H1 (cell line): ENCODE measurements around the gene DNAJC21. TPM values are rescaled to one million over a fixed set of nuclear protein-coding genes. Genes with fewer than 3 reads are reported as not detected.

Experiments
- CTCF ChIA-PET: fragments of 300-600 bp; sonication (Branson Sonifier 250); formaldehyde crosslinking; loops from one replicate; lab custom pipeline; 2021; ENCODE audit not compliant: partially characterized antibody; lab: Charles Lee
- POLR2A ChIA-PET: fragments of 300-600 bp; sonication (Branson Sonifier 250); formaldehyde crosslinking; loops from one replicate; lab custom pipeline; 2021; ENCODE audit warnings: inconsistent platforms; ENCODE audit not compliant: partially characterized antibody; lab: Charles Lee
- DNase-seq, 2 experiments: peaks; one replicate each; pipeline versions ENCODE4 v3.0.0 to v3.0.0-alpha.2; 2010 to 2022; ENCODE audit warnings: low spot score in 2 of 2, low read depth in 1 of 2, mixed read lengths in 1 of 2
- FAIRE-seq: peaks from 2 replicates; lab custom pipeline; 2011; peaks lifted over from hg19 to GRCh38; lab: Jason Lieb, UNC
- H2AFZ ChIP-seq: 2 replicates; pipeline ENCODE4 v1.8.1; 2012; ENCODE audit warnings: low read length, inconsistent platforms
- H2AK5ac ChIP-seq: 2 replicates; pipeline ENCODE4 v1.6.1; 2013; ENCODE audit warnings: low read depth, low read length
- H2BK120ac ChIP-seq: replicated peaks from 2 replicates; pipeline ENCODE3; 2013; ENCODE audit warnings: low read depth, low read length, inconsistent platforms
- H2BK12ac ChIP-seq: 2 replicates; pipeline ENCODE4 v1.6.1; 2013; ENCODE audit warnings: low read depth, low read length
- H2BK15ac ChIP-seq: 2 replicates; pipeline ENCODE4 v1.6.1; 2013; ENCODE audit warnings: low read length
- H2BK20ac ChIP-seq: 2 replicates; pipeline ENCODE4 v1.6.1; 2013; ENCODE audit warnings: low read length
- H2BK5ac ChIP-seq: 2 replicates; pipeline ENCODE4 v1.6.1; 2013; ENCODE audit warnings: low read depth, low read length
- H3K14ac ChIP-seq: 2 replicates; pipeline ENCODE4 v1.6.1; 2013; ENCODE audit warnings: inconsistent platforms; ENCODE audit not compliant: insufficient read length
- H3K18ac ChIP-seq: 2 replicates; pipeline ENCODE4 v1.6.1; 2013; ENCODE audit warnings: low read length; ENCODE audit errors: extremely low read depth
- H3K23ac ChIP-seq: 2 replicates; pipeline ENCODE4 v1.6.1; 2013; ENCODE audit warnings: inconsistent platforms; ENCODE audit not compliant: insufficient read length
- H3K23me2 ChIP-seq: 2 replicates; pipeline ENCODE4 v1.6.1; 2013; ENCODE audit warnings: low read depth, low read length
- H3K27ac ChIP-seq: 2 replicates; pipeline ENCODE4 v1.6.1; 2011; ENCODE audit warnings: low read depth, low read length, inconsistent platforms
- H3K27me3 ChIP-seq, 4 experiments: replicated peaks in 1 of 4; 1 replicate in 1 of 4; 2 replicates in 3 of 4; pipeline versions ENCODE4 v1.6.1 to v1.8.1; 2011 to 2013; ENCODE audit warnings: low read length in 3 of 4, mild to moderate bottlenecking in 3 of 4, inconsistent platforms in 2 of 4, mixed read lengths in 2 of 4, moderate library complexity in 1 of 4; ENCODE audit not compliant: control insufficient read depth in 3 of 4, insufficient read depth in 3 of 4; ENCODE audit errors: extremely low read depth in 1 of 4
- H3K36me3 ChIP-seq, 4 experiments: 2 replicates each; pipeline versions ENCODE4 v1.6.1 to v1.8.1; 2011 to 2013; ENCODE audit warnings: mild to moderate bottlenecking in 4 of 4, low read length in 3 of 4, moderate library complexity in 2 of 4, control low read depth in 1 of 4, inconsistent platforms in 1 of 4; ENCODE audit not compliant: insufficient read depth in 4 of 4, control insufficient read depth in 2 of 4
- H3K4ac ChIP-seq: replicated peaks from 2 replicates; pipeline ENCODE3; 2013; ENCODE audit warnings: low read length, low read depth, mixed read lengths, inconsistent platforms; ENCODE audit not compliant: insufficient read length
- H3K4me1 ChIP-seq, 4 experiments: replicated peaks in 1 of 4; 1 replicate in 1 of 4; 2 replicates in 3 of 4; pipeline versions ENCODE4 v1.6.1 to v1.8.1; 2011 to 2013; ENCODE audit warnings: low read length in 3 of 4, inconsistent platforms in 2 of 4, mixed read lengths in 1 of 4; ENCODE audit not compliant: insufficient read depth in 4 of 4, control insufficient read depth in 3 of 4
- H3K4me2 ChIP-seq, 2 experiments: 2 replicates each; pipeline versions ENCODE4 v1.6.1 to v1.8.1; 2011 to 2013; ENCODE audit warnings: low read depth in 2 of 2, low read length in 2 of 2, control low read depth in 1 of 2, inconsistent platforms in 1 of 2, mild to moderate bottlenecking in 1 of 2; ENCODE audit not compliant: insufficient read depth in 1 of 2
- H3K4me3 ChIP-seq, 4 experiments: fragments of 200-600, 300-600 bp in 1 of 4; sonication (generic), shearing (Covaris generic), sonication (Bioruptor Twin) in 1 of 4; 2 replicates each; pipeline versions ENCODE4 v1.5.1 to v1.8.1; 2011 to 2016; ENCODE audit warnings: low read length in 4 of 4, low read depth in 3 of 4, control low read depth in 2 of 4, inconsistent platforms in 2 of 4, mild to moderate bottlenecking in 2 of 4, mixed read lengths in 1 of 4, moderate library complexity in 1 of 4; ENCODE audit not compliant: insufficient read depth in 2 of 4; ENCODE audit errors: extremely low read depth in 1 of 4
- H3K56ac ChIP-seq: replicated peaks from 2 replicates; pipeline ENCODE3; 2013; ENCODE audit warnings: low read depth, mild to moderate bottlenecking, mixed read lengths, low read length, inconsistent platforms; ENCODE audit not compliant: insufficient read length
- H3K79me1 ChIP-seq: 2 replicates; pipeline ENCODE4 v1.6.1; 2013; ENCODE audit warnings: low read depth, low read length, control low read depth
- H3K79me2 ChIP-seq, 2 experiments: 2 replicates each; pipeline versions ENCODE4 v1.6.1 to v1.8.1; 2012 to 2013; ENCODE audit warnings: low read length in 2 of 2, mild to moderate bottlenecking in 2 of 2, inconsistent platforms in 1 of 2; ENCODE audit not compliant: insufficient read depth in 2 of 2, control insufficient read depth in 1 of 2
- H3K9ac ChIP-seq, 4 experiments: replicated peaks in 1 of 4; 1 replicate in 1 of 4; 2 replicates in 3 of 4; pipeline versions ENCODE4 v1.6.1 to v1.8.1; 2011 to 2013; ENCODE audit warnings: low read depth in 3 of 4, low read length in 3 of 4, control low read depth in 2 of 4, mild to moderate bottlenecking in 2 of 4, moderate library complexity in 2 of 4, inconsistent platforms in 1 of 4; ENCODE audit errors: extremely low read depth in 1 of 4
- H3K9me3 ChIP-seq, 2 experiments: 2 replicates each; pipeline versions ENCODE4 v1.6.1 to v1.8.1; 2012 to 2013; ENCODE audit warnings: mild to moderate bottlenecking in 2 of 2, moderate library complexity in 2 of 2, control low read depth in 1 of 2, inconsistent platforms in 1 of 2, low read depth in 1 of 2, low read length in 1 of 2, mixed read lengths in 1 of 2; ENCODE audit not compliant: insufficient read depth in 2 of 2
- H4K20me1 ChIP-seq, 2 experiments: replicated peaks in 1 of 2; 2 replicates each; pipeline versions ENCODE3 to v1.8.1; 2011 to 2013; ENCODE audit warnings: inconsistent platforms in 2 of 2, low read length in 2 of 2, mild to moderate bottlenecking in 1 of 2; ENCODE audit not compliant: insufficient read depth in 2 of 2, control insufficient read depth in 1 of 2
- H4K5ac ChIP-seq: 2 replicates; pipeline ENCODE4 v1.6.1; 2013; ENCODE audit warnings: low read length, low read depth, mixed read lengths, inconsistent platforms; ENCODE audit not compliant: insufficient read length
- H4K8ac ChIP-seq: 2 replicates; pipeline ENCODE4 v1.8.0; 2013; ENCODE audit warnings: mild to moderate bottlenecking, moderate library complexity, low read length, inconsistent platforms; ENCODE audit not compliant: insufficient read depth; ENCODE audit errors: extremely low read depth
- H4K91ac ChIP-seq: replicated peaks from 2 replicates; pipeline ENCODE3; 2013; ENCODE audit warnings: low read length, mixed read lengths, inconsistent platforms; ENCODE audit not compliant: insufficient read length
- NRF1 ChIP-seq: IDR thresholded peaks from 2 replicates; pipeline ENCODE4 v1.6.1; 2011; ENCODE audit warnings: mild to moderate bottlenecking, low read depth, low read length, improper control_type of control experiment
- ZNF274 ChIP-seq: IDR thresholded peaks from 2 replicates; pipeline ENCODE4 v1.7.0; 2012; ENCODE audit warnings: low read length, borderline replicate concordance; ENCODE audit errors: extremely low read depth
- WGBS, 2 experiments: shearing (Covaris generic) in 1 of 2; methylation state at CpG; one replicate each; pipeline versions ENCODE4 v1.1.6 to v1.1.7; 2013 to 2015; ENCODE audit warnings: low lambda C conversion rate in 2 of 2, mixed read lengths in 2 of 2, inconsistent platforms in 1 of 2, low coverage in 1 of 2, missing lambda C conversion rate in 1 of 2; ENCODE audit not compliant: insufficient replicate concordance in 2 of 2, insufficient coverage in 1 of 2, insufficient read length in 1 of 2; ENCODE audit errors: extremely low coverage in 1 of 2, missing lambda C conversion rate in 1 of 2; 5-methylcytosine and 5-hydroxymethylcytosine counted together
- polyA plus RNA-seq, 7 experiments: library from polyadenylated mRNA; depleted of rRNA in 3 of 7; stranded (reverse) in 5 of 7; unstranded in 2 of 7; fragments of >200 nt in 5 of 7; fragments of 200-250 nt in 2 of 7; gene quantifications; 1 replicate in 5 of 7; 2 replicates in 1 of 7; 4 replicates in 1 of 7; pipeline versions ENCODE4 v1.2.1 to v1.2.3, GENCODE V29; 2011 to 2013; ENCODE audit warnings: missing spikeins in 2 of 7, mixed read lengths in 2 of 7
- total RNA-seq: library from RNA; stranded (reverse); fragmentation: NEBNext Ultra II Directional; extraction: Animal tissue kit (Norgen Biotek cat#: 25700); gene quantifications from 2 replicates; pipeline ENCODE4 v1.2.1, GENCODE V29; 2021
- TF ChIP-seq, protein P1 (sequence below): IDR thresholded peaks from 2 replicates; pipeline ENCODE4 v1.6.1; 2012; ENCODE audit warnings: inconsistent platforms
- TF ChIP-seq, protein P2 (sequence below): IDR thresholded peaks from 2 replicates; pipeline ENCODE4 v1.6.1; 2012; ENCODE audit warnings: low read length, inconsistent platforms

The DNAJC21 gene
- total and polyA plus RNA-seq, 2 of the 8 experiments (the other 6 are each of a cell fraction or from before 2014, with no cell fraction given): 5.1 to 47.5 TPM

DNA sequence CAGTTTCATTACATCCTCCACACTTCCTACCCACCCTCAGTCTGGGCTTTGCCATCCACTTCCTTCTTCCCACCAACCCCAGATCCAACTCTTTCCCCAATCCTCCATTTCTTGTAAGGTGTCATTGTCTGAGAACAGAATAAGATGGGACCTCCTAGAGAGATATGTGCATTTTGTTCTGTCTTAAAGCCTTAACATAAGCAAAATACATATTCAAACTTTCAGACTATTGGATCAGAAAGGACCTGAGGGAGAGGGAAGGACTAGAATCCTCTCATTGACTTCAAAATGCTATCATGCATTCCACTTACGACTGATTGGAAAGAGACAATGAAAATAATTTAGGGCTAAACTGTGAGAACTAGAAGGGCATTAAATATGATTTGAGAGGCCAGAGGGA lies 75.4 kb downstream of the DNAJC21 start:
- H4K91ac ChIP-seq: no peak overlapping the region
- no peak overlapping the region for H3K4me2 ChIP-seq
- no peak overlapping the region for H3K14ac ChIP-seq
- H4K20me1 ChIP-seq: no peaks in the 10 kb centered on the region
- H2BK12ac ChIP-seq: no peak overlapping the region
- no peak overlapping the region for H2BK120ac ChIP-seq
- H3K79me2 ChIP-seq: no peaks in the 10 kb centered on the region
- POLR2A ChIA-PET: interaction anchor here (1.6 kb wide), 1 partner anchor 88 kb away, joined by 3 read pairs; no protein-coding TSS in a partner anchor
- H3K4me1 ChIP-seq: peaks cover 0 to 4% (median 0%) of the 10 kb centered on the region in 4 experiments; a peak in 1 of 7 replicates
- no peaks in the 10 kb centered on the region for H3K79me1 ChIP-seq
- no peak for FAIRE-seq
- H2BK5ac ChIP-seq: no peak overlapping the region
- H3K23ac ChIP-seq: no peak overlapping the region
- no peak overlapping the region for H4K8ac ChIP-seq
- H3K9ac ChIP-seq: no peak overlapping the region
- H2AK5ac ChIP-seq: no peak overlapping the region
- H3K4me3 ChIP-seq: no peak overlapping the region
- no peaks in the 10 kb centered on the region for H3K23me2 ChIP-seq
- H3K56ac ChIP-seq: no peak overlapping the region
- H3K27me3 ChIP-seq: no peaks in the 10 kb centered on the region
- H2BK20ac ChIP-seq: no peak overlapping the region
- H2AFZ ChIP-seq: no peak overlapping the region
- H2BK15ac ChIP-seq: no peak overlapping the region
- H3K18ac ChIP-seq: no peak overlapping the region
- WGBS, 2 experiments: 79% methylated on average over 1 of the region's 1 CpG; no CpG with 5 or more reads in 1 of the 2 experiments
- H3K36me3 ChIP-seq: no peaks in the 10 kb centered on the region
- H4K5ac ChIP-seq: no peak overlapping the region
- H3K9me3 ChIP-seq: no peaks in the 10 kb centered on the region
- H3K4ac ChIP-seq: no peak overlapping the region
- TF ChIP-seq, protein P1, sequence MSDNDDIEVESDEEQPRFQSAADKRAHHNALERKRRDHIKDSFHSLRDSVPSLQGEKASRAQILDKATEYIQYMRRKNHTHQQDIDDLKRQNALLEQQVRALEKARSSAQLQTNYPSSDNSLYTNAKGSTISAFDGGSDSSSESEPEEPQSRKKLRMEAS: no peak
- TF ChIP-seq ZNF274 (no peak), NRF1 (no peak)
- TF ChIP-seq, protein P2, sequence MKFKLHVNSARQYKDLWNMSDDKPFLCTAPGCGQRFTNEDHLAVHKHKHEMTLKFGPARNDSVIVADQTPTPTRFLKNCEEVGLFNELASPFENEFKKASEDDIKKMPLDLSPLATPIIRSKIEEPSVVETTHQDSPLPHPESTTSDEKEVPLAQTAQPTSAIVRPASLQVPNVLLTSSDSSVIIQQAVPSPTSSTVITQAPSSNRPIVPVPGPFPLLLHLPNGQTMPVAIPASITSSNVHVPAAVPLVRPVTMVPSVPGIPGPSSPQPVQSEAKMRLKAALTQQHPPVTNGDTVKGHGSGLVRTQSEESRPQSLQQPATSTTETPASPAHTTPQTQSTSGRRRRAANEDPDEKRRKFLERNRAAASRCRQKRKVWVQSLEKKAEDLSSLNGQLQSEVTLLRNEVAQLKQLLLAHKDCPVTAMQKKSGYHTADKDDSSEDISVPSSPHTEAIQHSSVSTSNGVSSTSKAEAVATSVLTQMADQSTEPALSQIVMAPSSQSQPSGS: no peak
- no peak overlapping the region for H3K27ac ChIP-seq
- DNase-seq: no peak
- CTCF ChIA-PET: interaction anchor here (1.4 to 3.4 kb wide), 5 partner anchors 12 to 530 kb away, joined by 4 to 69 read pairs (median 9); no protein-coding TSS in a partner anchor
